HG03575 (cell line): Measurements from ENCODE around the gene OR2Y1.
"Not testable (repeated sequence)": the region's sequence is repeated elsewhere in the genome, so short reads cannot be mapped to it uniquely, and the experiment has no call there.

Source experiments
- ATAC-seq: cut with Tn5 transposase; IDR thresholded peaks from one replicate; pipeline ENCODE4 v1.9.1; 2021; ENCODE audit not compliant: unreplicated experiment, insufficient number of reproducible peaks, low FRiP score; ENCODE audit errors: extremely low read depth

The OR2Y1 gene

DNA sequence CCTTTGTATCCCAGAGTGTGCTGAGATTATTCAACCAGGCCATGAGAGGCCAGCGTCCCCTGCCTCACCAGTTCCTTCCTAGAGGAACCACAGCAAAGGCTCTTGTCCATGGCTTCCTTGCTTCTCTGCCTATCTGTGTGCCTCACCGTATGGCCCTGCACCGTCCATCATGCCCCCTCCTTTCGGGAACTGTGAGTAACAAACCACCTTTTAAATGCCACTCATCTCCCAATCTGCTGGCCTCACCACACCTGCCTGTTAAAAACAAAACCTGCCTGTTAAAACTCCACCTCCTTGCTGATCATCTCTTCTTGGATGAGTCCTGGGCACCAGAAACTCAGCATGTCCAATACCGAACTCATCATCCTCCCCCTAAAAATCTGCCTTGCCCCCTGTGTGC is 4.4 kb upstream of the OR2Y1 start:
- no peak for ATAC-seq

DNA sequence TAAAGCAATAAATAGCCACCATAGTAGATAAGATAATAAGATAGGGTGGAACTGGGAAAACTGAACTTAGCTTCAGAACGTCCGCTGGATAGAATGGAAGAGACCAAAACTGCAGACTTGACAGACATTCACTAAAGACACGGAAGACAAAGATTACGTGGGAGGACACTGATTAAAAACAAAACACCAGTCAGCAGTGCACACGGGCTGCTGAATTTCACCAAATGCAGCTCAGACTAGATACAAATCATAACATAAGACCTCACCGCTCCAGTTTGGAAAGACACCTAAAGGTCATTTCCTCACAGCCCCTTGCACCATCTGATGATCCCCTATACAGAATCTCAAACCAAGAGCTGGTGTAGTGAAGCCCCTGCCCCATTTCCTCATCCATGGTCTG is 2.9 kb upstream of the OR2Y1 start:
- no peak for ATAC-seq

DNA sequence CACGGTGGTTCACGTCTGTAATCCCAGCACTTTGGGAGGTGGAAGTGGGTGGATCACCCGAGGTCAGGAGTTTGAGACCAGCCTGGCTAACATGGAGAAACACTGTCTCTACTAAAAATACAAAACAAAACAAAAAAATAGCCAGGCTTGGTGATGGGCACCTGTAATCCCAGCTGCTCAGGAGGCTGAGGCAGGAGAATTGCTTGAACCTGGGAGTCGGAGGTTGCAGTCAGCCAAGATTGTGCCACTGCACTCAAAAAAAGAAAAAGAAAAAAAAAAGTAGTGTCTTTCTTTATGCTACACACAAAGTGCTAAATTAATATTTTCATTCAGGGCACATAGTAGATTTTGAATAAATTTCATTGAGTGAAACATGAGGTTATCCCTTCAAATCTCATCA is 1.1 kb upstream of the OR2Y1 start:
- ATAC-seq: not testable (repeated sequence)

DNA sequence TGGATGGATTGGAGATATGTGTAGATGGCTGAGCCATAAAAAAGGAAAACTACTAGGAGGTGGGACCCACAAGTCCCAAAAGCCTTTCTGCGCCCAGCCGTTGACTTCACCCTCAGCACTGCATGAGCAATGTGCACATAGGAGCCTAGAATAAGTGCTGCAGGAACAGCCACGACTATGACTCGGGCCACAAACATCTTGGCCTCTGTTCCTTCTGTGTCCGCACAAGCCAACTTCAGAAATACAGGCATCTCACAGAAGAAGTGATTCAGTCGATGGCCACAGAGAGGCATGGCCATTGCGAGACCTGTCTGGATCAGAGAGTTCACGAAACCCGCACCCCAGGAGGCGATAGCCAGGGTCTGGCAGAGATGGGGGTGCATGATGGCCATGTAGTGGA is 587 bp downstream of the OR2Y1 start:
- no peak for ATAC-seq

DNA sequence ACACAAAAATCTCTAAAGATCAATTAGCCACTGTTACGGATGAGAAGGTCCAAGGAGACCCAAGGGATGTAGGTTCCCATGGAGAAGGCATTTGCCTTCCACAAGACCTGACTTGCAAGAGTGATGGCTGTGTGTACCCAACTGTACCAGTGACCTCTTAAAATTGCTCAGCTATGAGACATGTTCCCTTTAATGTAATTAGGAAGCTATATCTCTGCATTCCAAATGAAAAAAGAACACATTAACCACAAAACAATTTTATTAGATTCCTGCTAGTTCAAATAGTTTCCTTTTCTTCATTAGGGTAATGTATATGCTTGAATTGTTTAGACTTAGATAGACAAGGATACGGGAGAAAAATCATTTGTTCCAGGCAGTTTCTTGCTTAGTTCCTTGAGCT is 3.3 kb downstream of the OR2Y1 start:
- no peak for ATAC-seq

DNA sequence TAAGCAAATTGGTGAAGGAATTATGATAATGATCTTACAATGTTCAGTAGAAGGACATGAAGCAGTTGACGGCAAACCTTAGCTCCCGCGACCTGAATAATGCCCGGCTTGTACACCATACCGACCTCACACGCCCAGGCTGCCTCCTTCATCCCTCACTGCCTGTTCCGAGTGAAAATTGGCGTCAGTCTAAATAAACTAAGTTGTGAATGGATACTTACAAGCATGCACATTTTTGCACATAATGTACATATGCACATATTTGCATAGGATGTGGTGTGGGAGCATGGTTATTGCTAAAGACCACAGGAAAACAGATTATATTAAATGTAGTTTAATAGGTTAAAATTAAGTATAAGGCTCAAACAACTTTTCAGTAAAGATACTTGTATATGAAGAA is 14.9 kb downstream of the OR2Y1 start:
- ATAC-seq: no peak

DNA sequence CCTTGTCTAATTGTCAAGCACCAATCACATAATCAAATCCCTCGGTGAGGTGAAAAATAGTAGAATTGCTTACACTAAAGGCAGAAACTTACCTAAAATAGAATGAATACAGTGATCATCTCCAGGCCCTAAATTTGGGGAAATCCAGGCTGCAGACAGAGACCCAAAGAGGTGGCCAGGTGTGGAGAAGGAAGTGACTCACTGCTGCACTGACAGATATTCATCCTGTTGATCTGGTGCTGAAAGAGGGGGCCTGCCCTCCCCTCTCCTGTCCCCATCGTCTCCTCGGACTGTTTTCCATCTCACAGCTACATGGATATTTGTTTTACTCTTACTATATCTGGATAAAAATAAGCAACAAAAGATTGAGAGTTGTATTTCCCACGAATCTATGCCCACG is 15.9 kb downstream of the OR2Y1 start:
- ATAC-seq: no peak

DNA sequence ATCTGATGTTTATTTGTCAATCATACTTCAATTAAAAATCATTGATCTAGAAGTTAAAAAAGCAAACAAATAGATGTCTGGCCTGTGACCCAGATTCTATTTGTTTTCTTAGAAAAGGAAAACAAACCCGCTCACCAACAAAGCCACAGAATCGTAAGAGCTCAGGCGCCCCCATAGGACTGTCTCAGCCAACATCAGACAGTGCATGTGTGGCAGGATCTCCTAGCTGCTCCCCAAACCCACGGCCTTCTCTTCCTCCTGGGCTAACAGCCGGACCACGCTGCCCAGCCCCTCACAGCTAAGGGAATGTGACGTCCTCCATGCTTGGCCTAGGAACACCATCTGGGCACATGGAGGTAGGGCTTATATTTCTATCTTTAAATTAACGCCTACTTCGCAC is 19.4 kb downstream of the OR2Y1 start:
- ATAC-seq: no peak

DNA sequence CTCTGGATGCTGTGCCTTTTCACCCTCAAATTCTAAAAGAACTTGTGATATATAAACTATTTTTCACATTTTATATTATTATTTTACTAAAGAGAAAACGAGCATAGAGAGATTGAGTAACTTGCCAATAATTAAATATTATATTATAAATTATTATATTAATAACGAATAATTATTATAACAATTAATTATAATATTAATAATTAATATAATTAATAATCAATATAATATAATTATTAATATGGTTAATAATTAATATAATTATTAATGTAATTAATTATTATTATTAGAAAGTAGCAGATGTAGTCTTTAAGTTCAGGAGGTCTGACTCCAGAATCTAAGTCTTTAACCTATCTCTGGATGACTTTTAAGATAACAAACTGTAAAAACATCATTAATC is 20.1 kb downstream of the OR2Y1 start:
- ATAC-seq: no peak

DNA sequence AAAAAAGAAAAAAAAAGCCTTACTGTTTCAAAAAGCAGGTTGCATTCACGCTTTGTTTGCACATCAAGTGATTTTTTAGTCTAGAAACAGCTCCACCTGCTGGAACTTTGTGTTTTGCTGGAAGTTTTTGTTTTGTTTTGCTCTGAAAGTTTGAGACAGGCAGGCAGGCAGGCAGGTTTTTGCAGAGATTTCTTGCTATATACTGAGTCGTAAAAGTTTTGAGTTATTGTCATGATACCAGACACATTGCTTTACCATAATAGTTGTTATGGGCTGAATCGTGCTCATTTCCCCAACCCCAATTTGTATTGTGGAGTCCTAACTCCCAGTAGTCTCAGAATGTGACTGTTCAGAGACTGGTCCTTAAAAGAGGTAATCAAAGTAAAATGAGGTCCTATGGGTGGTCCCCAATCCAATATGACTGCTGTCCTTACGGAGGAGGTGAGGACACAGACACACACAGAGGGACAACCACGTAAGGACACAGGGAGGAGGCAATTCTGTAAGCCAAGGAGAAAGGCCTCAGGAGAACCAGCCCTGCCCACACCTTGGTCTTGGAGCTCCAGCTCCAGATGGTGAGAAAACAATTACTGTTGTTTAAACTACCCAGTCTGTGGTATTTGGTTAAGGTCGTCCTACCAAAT is 20.9 kb downstream of the OR2Y1 start:
- no peak for ATAC-seq

DNA sequence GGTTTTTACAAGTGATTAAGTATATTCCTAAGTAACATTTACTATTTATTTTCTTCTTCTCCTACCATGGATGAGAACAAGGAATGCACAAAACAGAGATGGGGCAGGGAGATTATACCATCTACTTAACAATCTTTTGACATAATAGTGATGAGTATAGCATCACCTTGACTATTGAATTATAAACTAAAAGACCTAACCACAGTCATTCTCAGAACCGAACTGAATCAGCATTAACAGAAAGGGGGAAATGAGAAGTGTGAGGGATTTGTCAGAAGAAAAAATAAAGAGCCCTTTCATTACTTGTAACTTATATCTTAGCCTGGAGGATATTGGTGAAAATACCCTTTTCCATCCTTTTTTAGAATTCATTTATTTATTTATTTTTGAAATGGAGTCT is 21.9 kb downstream of the OR2Y1 start:
- ATAC-seq: no peak

DNA sequence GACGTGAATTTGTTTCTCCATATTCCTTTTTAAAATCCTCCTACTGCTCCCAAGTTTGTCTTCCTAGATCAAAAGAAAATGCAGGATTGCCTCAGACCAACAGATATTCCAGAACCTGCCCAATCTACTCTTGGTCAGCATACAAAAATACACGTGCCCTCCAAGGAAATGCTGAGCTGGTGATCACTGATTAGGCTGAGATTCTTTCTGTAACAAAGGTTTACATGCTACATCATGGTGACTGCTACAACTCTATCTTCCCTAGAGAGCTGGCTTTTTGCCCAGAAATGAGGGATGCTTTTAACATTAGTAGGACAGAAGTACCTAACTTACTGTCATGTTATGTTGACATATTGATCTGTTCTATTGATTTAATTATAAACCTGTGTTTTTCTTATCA is 35.5 kb downstream of the OR2Y1 start:
- no peak for ATAC-seq

DNA sequence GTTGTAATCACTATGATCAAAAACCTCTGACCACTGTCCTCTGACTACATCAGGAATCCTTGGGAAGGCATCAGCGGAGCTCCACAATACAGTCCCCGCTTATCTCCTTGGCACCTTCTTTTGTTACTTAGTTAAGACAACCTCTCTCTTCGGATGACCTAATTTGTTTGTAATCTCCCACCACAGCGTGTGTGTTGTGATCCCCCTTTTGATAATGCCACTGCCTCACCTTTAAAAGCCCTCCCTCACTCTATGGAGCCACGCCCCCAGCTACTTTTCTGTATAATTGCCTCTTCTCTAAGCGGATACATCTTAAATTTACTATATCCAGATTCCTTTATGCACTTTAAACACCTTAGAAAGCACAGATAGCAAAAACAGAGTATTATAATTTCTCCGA is 35.9 kb downstream of the OR2Y1 start:
- ATAC-seq: no peak

DNA sequence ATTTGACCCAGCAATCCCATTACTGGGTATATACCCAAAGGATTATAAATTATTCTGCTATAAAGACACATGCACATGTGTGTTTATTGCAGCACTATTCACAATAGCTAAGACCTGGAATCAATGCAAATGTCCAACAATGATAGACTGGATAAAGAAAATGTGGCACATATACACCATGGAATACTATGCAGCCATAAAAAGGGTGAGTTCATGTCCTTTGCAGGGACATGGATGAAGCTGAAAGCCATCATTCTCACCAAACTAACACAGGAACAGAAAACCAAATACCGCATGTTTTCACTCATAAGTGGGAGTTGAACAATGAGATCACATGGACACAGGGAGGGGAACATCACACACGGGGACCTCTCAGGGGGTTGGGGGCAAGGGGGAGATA is 36.5 kb downstream of the OR2Y1 start:
- ATAC-seq: not testable (repeated sequence)

DNA sequence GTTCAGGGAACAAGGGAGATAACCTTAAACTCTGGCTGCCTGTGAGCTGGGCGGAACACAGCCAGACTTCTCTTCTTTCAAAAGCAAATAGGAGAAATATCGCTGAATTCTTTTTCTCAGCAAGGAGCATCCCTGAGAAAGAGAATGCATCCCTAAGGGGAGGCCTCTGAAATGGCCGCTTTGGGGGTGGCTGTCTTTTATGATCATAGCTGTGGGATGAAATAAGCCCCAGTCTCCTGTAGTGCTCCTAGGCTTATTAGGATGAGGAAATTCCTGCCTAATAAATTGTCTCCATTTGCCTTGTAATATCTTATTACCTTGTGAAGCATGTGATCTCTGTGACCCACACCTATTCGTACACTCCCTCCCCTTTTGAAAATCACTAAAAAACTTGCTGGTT is 39.4 kb downstream of the OR2Y1 start:
- not testable (repeated sequence) for ATAC-seq

DNA sequence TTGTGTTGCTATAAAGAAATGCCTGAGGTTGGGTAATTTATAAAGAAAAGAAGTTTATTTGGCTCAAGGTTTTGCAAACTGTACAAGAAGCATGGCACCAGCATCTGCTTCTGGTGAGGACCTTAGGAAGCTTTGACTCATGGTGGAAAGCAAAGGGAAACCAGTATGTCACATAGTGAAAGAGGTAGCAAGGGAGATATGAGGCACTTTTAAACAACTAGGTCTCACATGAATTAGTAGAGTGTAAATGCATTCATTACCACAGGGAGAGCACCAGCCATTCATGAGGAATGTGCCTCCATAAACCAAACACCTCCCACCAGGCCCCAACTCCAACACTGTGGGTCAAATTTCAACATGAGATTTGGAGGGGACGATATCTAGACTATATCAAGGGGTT is 40.8 kb downstream of the OR2Y1 start:
- ATAC-seq: no peak

DNA sequence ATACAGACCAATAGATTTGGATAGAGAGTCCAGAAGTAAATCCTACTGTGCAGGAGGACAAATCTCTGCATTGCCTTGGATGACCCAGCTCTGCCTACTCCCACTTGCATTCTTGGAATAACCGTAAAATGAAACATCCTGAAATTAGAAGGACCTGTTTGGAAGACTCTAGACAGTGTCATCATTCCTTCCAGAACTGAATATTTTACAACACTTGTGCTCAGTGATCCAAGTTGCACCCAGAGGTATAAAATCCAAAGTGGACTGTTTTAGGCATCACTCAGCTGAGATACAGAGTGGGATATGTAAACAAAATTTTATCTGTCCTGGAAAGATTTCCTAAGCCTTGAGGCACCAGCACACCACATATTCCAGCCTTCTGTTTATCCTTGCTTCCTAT is 43.7 kb downstream of the OR2Y1 start:
- no peak for ATAC-seq

DNA sequence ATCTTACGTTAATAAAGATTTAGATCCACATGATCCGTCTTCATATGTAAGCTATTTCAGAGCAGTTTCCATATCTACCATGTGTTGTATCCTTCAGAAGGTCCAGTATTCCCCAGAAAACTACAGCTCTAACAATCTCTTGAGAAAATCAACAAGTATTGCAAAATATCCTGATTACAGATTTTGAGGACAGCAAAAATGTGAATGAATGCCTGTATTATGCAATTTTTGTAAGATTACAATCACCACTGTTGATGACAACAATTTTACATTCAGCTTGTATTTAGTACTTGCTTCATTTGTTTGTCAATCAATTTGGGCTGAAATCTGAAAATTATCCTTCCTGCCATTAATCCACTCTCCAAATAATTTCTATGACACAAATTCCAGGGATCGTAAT is 47.4 kb downstream of the OR2Y1 start:
- no peak for ATAC-seq

DNA sequence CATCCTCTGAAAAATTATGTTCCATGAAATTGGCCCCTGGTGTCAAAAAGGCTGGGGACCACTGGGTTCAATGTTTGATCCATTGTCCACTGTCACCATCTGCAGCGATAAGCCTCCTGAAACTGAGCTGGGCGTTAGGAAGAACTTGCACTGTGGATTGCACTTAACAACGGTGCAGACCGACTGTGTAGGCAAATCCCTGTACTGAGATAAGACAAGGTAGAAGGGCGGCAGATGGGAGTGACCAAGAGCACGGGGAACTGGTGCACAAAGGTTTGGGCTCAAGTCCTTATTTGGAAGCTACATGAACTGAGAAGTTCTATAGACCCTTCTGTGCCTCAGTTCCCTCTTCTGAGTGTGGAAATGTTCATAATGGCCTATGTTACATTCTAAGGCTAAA is 48.8 kb downstream of the OR2Y1 start:
- no peak for ATAC-seq

DNA sequence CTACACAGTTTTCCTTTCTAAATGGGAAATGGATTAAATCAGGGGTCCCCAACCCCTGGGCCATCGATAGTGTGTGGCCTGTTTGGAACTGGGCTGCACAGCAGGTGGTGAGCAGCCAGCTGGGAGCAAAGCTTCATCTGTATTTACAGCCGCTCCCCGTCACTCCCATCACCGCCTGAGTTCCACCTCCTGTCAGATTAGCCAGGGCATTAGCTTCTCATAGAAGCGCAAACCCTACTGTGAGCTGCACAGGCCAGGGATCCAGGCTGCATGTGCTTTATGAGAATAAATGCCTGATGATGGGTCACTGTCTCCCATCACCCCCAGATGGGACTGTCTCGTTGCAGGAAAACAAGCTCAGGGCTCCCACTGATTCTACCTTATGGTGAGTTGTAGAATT is 49.3 kb downstream of the OR2Y1 start:
- ATAC-seq: no peak

DNA sequence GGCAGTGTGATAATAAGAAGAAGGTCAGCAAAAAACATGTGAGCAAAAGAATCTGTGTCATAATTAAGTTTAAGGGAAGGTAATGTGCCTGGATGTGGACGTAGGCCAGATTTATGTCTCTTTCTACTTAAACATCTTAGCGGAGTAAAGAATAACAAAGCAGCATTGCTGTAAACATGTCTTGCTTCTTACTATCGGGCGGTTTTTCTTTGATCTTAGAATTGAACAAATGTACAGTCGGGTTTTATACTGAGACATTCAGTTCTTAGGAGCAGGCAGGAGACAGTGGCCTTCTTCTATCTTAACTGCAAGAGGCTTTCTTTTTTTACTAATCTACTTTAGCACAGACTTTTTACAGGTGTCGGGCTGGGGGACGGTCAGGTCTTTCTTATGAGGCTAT is 50.1 kb downstream of the OR2Y1 start:
- ATAC-seq: no peak
